H9 (cell line): Measurements from ENCODE around the gene GNAO1. TPM values are rescaled to one million over a fixed set of nuclear protein-coding genes. Genes with fewer than 3 reads are reported as not detected.

Experiments
- DNase-seq: peaks from one replicate; pipeline ENCODE4 v3.0.0-alpha.2; 2017
- H2AFZ ChIP-seq: one replicate; pipeline ENCODE4 v1.6.1; 2013; ENCODE audit warnings: mild to moderate bottlenecking, low read length, control low read depth, moderate library complexity
- H2AK5ac ChIP-seq: 2 replicates; pipeline ENCODE4 v1.6.1; 2013; ENCODE audit warnings: low read length, control low read depth, mixed read lengths; ENCODE audit not compliant: insufficient read length
- H2BK120ac ChIP-seq: one replicate; pipeline ENCODE4 v1.6.1; 2013; ENCODE audit warnings: low read depth, mild to moderate bottlenecking, low read length, control low read depth, inconsistent platforms; ENCODE audit not compliant: poor library complexity, severe bottlenecking
- H2BK12ac ChIP-seq: 2 replicates; pipeline ENCODE4 v1.6.1; 2013; ENCODE audit warnings: low read length, control low read depth, mixed read lengths, low read depth; ENCODE audit not compliant: insufficient read length
- H2BK15ac ChIP-seq: 2 replicates; pipeline ENCODE4 v1.6.1; 2013; ENCODE audit warnings: low read depth, low read length, control low read depth
- H2BK20ac ChIP-seq: one replicate; pipeline ENCODE4 v1.6.1; 2013; ENCODE audit warnings: low read depth, mild to moderate bottlenecking, low read length, control low read depth, inconsistent platforms; ENCODE audit not compliant: poor library complexity, severe bottlenecking
- H2BK5ac ChIP-seq: 2 replicates; pipeline ENCODE4 v1.6.1; 2013; ENCODE audit warnings: low read length, control low read depth, mixed read lengths; ENCODE audit not compliant: insufficient read length
- H3K14ac ChIP-seq: 2 replicates; pipeline ENCODE4 v1.6.1; 2013; ENCODE audit warnings: low read length, control low read depth; ENCODE audit not compliant: insufficient read depth
- H3K18ac ChIP-seq: 2 replicates; pipeline ENCODE4 v1.6.1; 2013; ENCODE audit warnings: low read depth, mild to moderate bottlenecking, mixed read lengths, low read length, control low read depth; ENCODE audit not compliant: insufficient read length
- H3K23ac ChIP-seq: 2 replicates; pipeline ENCODE4 v1.6.1; 2013; ENCODE audit warnings: low read length, control low read depth, mixed read lengths, low read depth; ENCODE audit not compliant: insufficient read length
- H3K23me2 ChIP-seq: 2 replicates; pipeline ENCODE4 v1.6.1; 2013; ENCODE audit warnings: low read depth, mild to moderate bottlenecking, mixed read lengths, low read length, control low read depth; ENCODE audit not compliant: insufficient read length, poor library complexity, severe bottlenecking
- H3K27ac ChIP-seq: 2 replicates; pipeline ENCODE4 v1.5.1; 2013; ENCODE audit warnings: low read length, control low read depth, mixed read lengths, low read depth; ENCODE audit not compliant: insufficient read length
- H3K27me3 ChIP-seq: 2 replicates; pipeline ENCODE4 v1.6.1; 2013; ENCODE audit warnings: low read length, control low read depth, inconsistent platforms; ENCODE audit not compliant: insufficient read depth
- H3K4ac ChIP-seq: 2 replicates; pipeline ENCODE4 v1.6.1; 2013; ENCODE audit warnings: low read depth, mild to moderate bottlenecking, control low read depth, inconsistent platforms, low read length, moderate library complexity
- H3K4me1 ChIP-seq: 2 replicates; pipeline ENCODE4 v1.6.1; 2013; ENCODE audit warnings: low read length, control low read depth, inconsistent platforms; ENCODE audit not compliant: insufficient read depth
- H3K4me2 ChIP-seq: 2 replicates; pipeline ENCODE4 v1.6.1; 2013; ENCODE audit warnings: low read length, control low read depth, mixed read lengths; ENCODE audit not compliant: insufficient read length, insufficient read depth
- H3K56ac ChIP-seq: 2 replicates; pipeline ENCODE4 v1.6.1; 2013; ENCODE audit warnings: low read depth, mild to moderate bottlenecking, mixed read lengths, low read length, control low read depth; ENCODE audit not compliant: insufficient read length
- H3K79me1 ChIP-seq: 2 replicates; pipeline ENCODE4 v1.6.1; 2013; ENCODE audit warnings: low read depth, mild to moderate bottlenecking, moderate library complexity, low read length, control low read depth, inconsistent platforms; ENCODE audit not compliant: insufficient read depth, poor library complexity, severe bottlenecking
- H3K79me2 ChIP-seq: 2 replicates; pipeline ENCODE4 v1.6.1; 2013; ENCODE audit warnings: low read length, control low read depth, inconsistent platforms; ENCODE audit not compliant: insufficient read depth
- H3K9ac ChIP-seq: 2 replicates; pipeline ENCODE4 v1.6.1; 2013; ENCODE audit warnings: low read length, control low read depth, mixed read lengths; ENCODE audit not compliant: insufficient read length; ENCODE audit errors: extremely low read depth
- H3K9me3 ChIP-seq: one replicate; pipeline ENCODE4 v1.6.1; 2013; ENCODE audit warnings: low read depth, low read length, inconsistent platforms; ENCODE audit not compliant: control insufficient read depth
- H3T11ph ChIP-seq: one replicate; pipeline ENCODE4 v1.6.1; 2013; ENCODE audit warnings: mild to moderate bottlenecking, low read length, control low read depth, inconsistent platforms
- H4K20me1 ChIP-seq: one replicate; pipeline ENCODE4 v1.6.1; 2013; ENCODE audit not compliant: control insufficient read depth, insufficient read length, insufficient read depth
- H4K5ac ChIP-seq: 2 replicates; pipeline ENCODE4 v1.6.1; 2013; ENCODE audit warnings: low read depth, mild to moderate bottlenecking, mixed read lengths, low read length, control low read depth; ENCODE audit not compliant: insufficient read length
- H4K8ac ChIP-seq: replicated peaks from 2 replicates; pipeline ENCODE4 v1.6.1; 2013; ENCODE audit warnings: low read length, control low read depth, mixed read lengths, low read depth; ENCODE audit not compliant: insufficient read length
- H4K91ac ChIP-seq: 2 replicates; pipeline ENCODE4 v1.6.1; 2013; ENCODE audit warnings: low read depth, mild to moderate bottlenecking, moderate library complexity, mixed read lengths, low read length, control low read depth; ENCODE audit not compliant: insufficient read length
- H3K27ac Mint-ChIP-seq, 3 experiments: 2 replicates in 2 of 3; 3 replicates in 1 of 3; pipeline ENCODE4 v1.8.0; 2020 to 2021; ENCODE audit warnings: mixed read lengths in 3 of 3, mild to moderate bottlenecking in 1 of 3, moderate library complexity in 1 of 3
- H3K27me3 Mint-ChIP-seq: 2 replicates; pipeline ENCODE4 v1.8.0; 2021; ENCODE audit warnings: low read depth, mild to moderate bottlenecking, moderate library complexity, mixed read lengths
- H3K36me3 Mint-ChIP-seq, 3 experiments: 2 replicates in 2 of 3; 3 replicates in 1 of 3; pipeline ENCODE4 v1.8.0; 2020 to 2021; ENCODE audit warnings: low read depth in 3 of 3, mixed read lengths in 3 of 3; ENCODE audit not compliant: insufficient read depth in 1 of 3
- H3K4me1 Mint-ChIP-seq, 2 experiments: 2 replicates each; pipeline ENCODE4 v1.8.0; 2020; ENCODE audit warnings: mixed read lengths in 2 of 2
- H3K4me3 Mint-ChIP-seq, 2 experiments: 2 replicates in 1 of 2; 3 replicates in 1 of 2; pipeline ENCODE4 v1.8.0; 2020 to 2021; ENCODE audit warnings: mild to moderate bottlenecking in 2 of 2, mixed read lengths in 2 of 2, moderate library complexity in 1 of 2
- H3K9me3 Mint-ChIP-seq, 2 experiments: 2 replicates in 1 of 2; 3 replicates in 1 of 2; pipeline ENCODE4 v1.8.0; 2020; ENCODE audit warnings: mild to moderate bottlenecking in 2 of 2, mixed read lengths in 2 of 2, moderate library complexity in 1 of 2
- CTCF ChIP-seq: fragments of 200-600 bp; sonication (generic); conservative IDR thresholded peaks from 3 replicates; pipeline ENCODE4 v1.8.0; 2021; ENCODE audit warnings: antibody characterized with exemption, mild to moderate bottlenecking
- WGBS: extraction: QIAGEN DNeasy Blood & Tissue Kit; methylation state at CpG from one replicate; pipeline ENCODE4 v1.1.7; 2013; ENCODE audit warnings: missing lambda C conversion rate, low lambda C conversion rate, mixed read lengths; ENCODE audit not compliant: insufficient read length; ENCODE audit errors: extremely low coverage; 5-methylcytosine and 5-hydroxymethylcytosine counted together
- total RNA-seq: library from RNA; stranded (reverse); gene quantifications from 2 replicates; pipeline ENCODE4 v1.2.1, GENCODE V29; 2021

GNAO1 gene
- total RNA-seq, 1 experiment from 2014 or later = 16.9 TPM

GRCh38 chr16:56354016-56354415 is 162.7 kb downstream of the GNAO1 start:
- Mint-ChIP-seq H3K4me3 (no peak overlapping the region), H3K9me3 (no peaks in the 10 kb centered on the region), H3K36me3 (no peaks in the 10 kb centered on the region), H3K4me1 (peaks cover 26 to 34% of the 10 kb centered on the region in 2 experiments), H3K27me3 (no peaks in the 10 kb centered on the region; the same call in none of the 2 replicates), H3K27ac (no peak overlapping the region)
- H3T11ph ChIP-seq = no peak overlapping the region
- no peaks in the 10 kb centered on the region for H3K27me3 ChIP-seq
- no peak overlapping the region for H2BK15ac ChIP-seq
- H2BK120ac ChIP-seq = no peak overlapping the region
- H4K5ac ChIP-seq = no peak overlapping the region
- H3K4ac ChIP-seq = no peak overlapping the region
- no peak for TF ChIP-seq CTCF
- H3K79me1 ChIP-seq = no peaks in the 10 kb centered on the region
- H2BK20ac ChIP-seq = no peak overlapping the region
- H3K27ac ChIP-seq = no peak overlapping the region
- H2AFZ ChIP-seq = no peak overlapping the region
- no peak overlapping the region for H3K23ac ChIP-seq
- no peak overlapping the region for H3K56ac ChIP-seq
- H2BK12ac ChIP-seq = no peak overlapping the region
- no peak overlapping the region for H3K14ac ChIP-seq
- no peak overlapping the region for H4K91ac ChIP-seq
- H4K20me1 ChIP-seq = no peaks in the 10 kb centered on the region
- H3K4me1 ChIP-seq = no peaks in the 10 kb centered on the region; the same call in 1 of the 2 replicates
- H4K8ac ChIP-seq = no peak overlapping the region
- H3K4me2 ChIP-seq = no peak overlapping the region
- no peak overlapping the region for H2AK5ac ChIP-seq
- H3K9ac ChIP-seq = no peak overlapping the region
- no peak overlapping the region for H3K18ac ChIP-seq
- no peak overlapping the region for H2BK5ac ChIP-seq
- peak; percentile 10 for DNase-seq
- no peaks in the 10 kb centered on the region for H3K9me3 ChIP-seq
- no peaks in the 10 kb centered on the region for H3K79me2 ChIP-seq
- no peaks in the 10 kb centered on the region for H3K23me2 ChIP-seq
- no CpG with 5 or more reads among the region's 7 CpGs for WGBS
